CD4-positive, CD25-positive, alpha-beta regulatory T cell (primary cell): ENCODE results near the gene LMAN2. TPM values are rescaled to one million over a fixed set of nuclear protein-coding genes. Genes with fewer than 3 reads are reported as not detected.
"Not testable (repeated sequence)": the region's sequence is repeated elsewhere in the genome, so short reads cannot be mapped to it uniquely, and the experiment has no call there.

ENCODE experiments used
- ATAC-seq, 2 donors: fragments of 150-1000 bp; cut with Tn5 transposase; one replicate each; pipeline ENCODE4 v1.10.0; 2021; ENCODE audit warnings: low read depth in 2 of 2, moderate number of reproducible peaks in 2 of 2, moderate library complexity in 1 of 2
- DNase-seq, 3 donors: peaks; one replicate each; pipeline versions ENCODE4 v3.0.0 to v3.0.0-alpha.2; 2012 to 2022; ENCODE audit warnings: mixed read lengths in 1 of 3
- H3K27ac ChIP-seq: one replicate; pipeline ENCODE4 v1.7.0; 2013; ENCODE audit warnings: mild to moderate bottlenecking, low read length; ENCODE audit not compliant: insufficient read depth, poor library complexity, severe bottlenecking
- H3K27me3 ChIP-seq: one replicate; pipeline ENCODE4 v1.7.0; 2013; ENCODE audit warnings: low read length; ENCODE audit not compliant: control insufficient read depth, insufficient read depth
- H3K36me3 ChIP-seq: one replicate; pipeline ENCODE4 v1.7.0; 2013; ENCODE audit warnings: mild to moderate bottlenecking, low read length, moderate library complexity; ENCODE audit not compliant: control insufficient read depth, insufficient read depth
- H3K4me1 ChIP-seq: 2 replicates; pipeline ENCODE4 v1.7.0; 2013; ENCODE audit warnings: mild to moderate bottlenecking, low read length; ENCODE audit not compliant: insufficient read depth, control insufficient read depth, poor library complexity, severe bottlenecking
- H3K4me3 ChIP-seq: one replicate; pipeline ENCODE4 v1.7.0; 2013; ENCODE audit warnings: low read depth, mild to moderate bottlenecking, low read length, moderate library complexity
- H3K9me3 ChIP-seq, 2 experiments: 1 replicate in 1 of 2; 2 replicates in 1 of 2; pipeline ENCODE4 v1.7.0; 2013; ENCODE audit warnings: low read length in 2 of 2, mild to moderate bottlenecking in 1 of 2, moderate library complexity in 1 of 2; ENCODE audit not compliant: control insufficient read depth in 2 of 2
- H3K27ac Mint-ChIP-seq, 3 donors: one replicate each; pipeline ENCODE4 v1.8.0; 2020 to 2022; ENCODE audit warnings: mild to moderate bottlenecking in 3 of 3, mixed read lengths in 3 of 3, moderate library complexity in 2 of 3
- H3K27me3 Mint-ChIP-seq: one replicate; pipeline ENCODE4 v1.8.0; 2022; ENCODE audit warnings: mild to moderate bottlenecking, mixed read lengths
- H3K36me3 Mint-ChIP-seq: one replicate; pipeline ENCODE4 v1.8.0; 2020; ENCODE audit warnings: mixed read lengths
- H3K4me1 Mint-ChIP-seq, 4 donors: one replicate each; pipeline ENCODE4 v1.8.0; 2020 to 2022; ENCODE audit warnings: mixed read lengths in 4 of 4, mild to moderate bottlenecking in 1 of 4
- H3K4me3 Mint-ChIP-seq, 4 donors: one replicate each; pipeline ENCODE4 v1.8.0; 2020 to 2022; ENCODE audit warnings: mild to moderate bottlenecking in 4 of 4, mixed read lengths in 4 of 4, moderate library complexity in 3 of 4
- H3K9me3 Mint-ChIP-seq, 7 donors: one replicate each; pipeline ENCODE4 v1.8.0; 2020 to 2022; ENCODE audit warnings: mixed read lengths in 7 of 7, mild to moderate bottlenecking in 3 of 7, moderate library complexity in 2 of 7
- polyA plus RNA-seq, 4 donors: library from polyadenylated mRNA; unstranded; fragments of 300-500 nt; fragmentation: Illumina TruSeq; gene quantifications; one replicate each; pipeline ENCODE4 v1.2.3, GENCODE V29; 2021
- total RNA-seq: library from RNA; stranded (reverse); gene quantifications from one replicate; pipeline ENCODE4 v1.2.3, GENCODE V29; 2022

Gene LMAN2
- total and polyA plus RNA-seq, 5 donors from 2014 or later, result 77.9 to 289 (median 237) TPM

DNA sequence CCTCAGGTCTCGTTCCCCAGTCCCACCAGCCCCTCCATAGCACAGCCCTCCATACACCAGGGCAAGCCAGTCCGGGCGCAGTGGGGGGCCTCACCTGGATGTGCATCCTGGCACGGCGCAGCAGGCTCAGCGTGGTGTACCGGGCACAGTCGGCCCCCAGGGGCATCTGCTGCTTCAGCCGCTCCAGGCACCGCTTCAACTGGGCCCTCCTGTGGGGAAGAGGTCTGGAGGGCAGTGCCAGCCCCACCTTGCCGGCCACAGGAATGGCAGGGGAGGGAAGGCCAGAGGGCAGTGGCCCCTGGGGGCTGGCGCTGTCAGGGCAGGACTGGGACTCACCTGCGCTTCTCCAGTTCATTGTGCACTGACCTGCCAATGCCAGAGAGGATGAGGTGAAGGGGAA is 41.1 kb downstream of the LMAN2 start:
- DNase-seq, result no peak
- no peak overlapping the region for H3K4me3 ChIP-seq
- ATAC-seq, result no peak
- H3K27me3 ChIP-seq, result no peaks in the 10 kb centered on the region
- Mint-ChIP-seq H3K4me1 (peaks cover 4 to 61% (median 23%) of the 10 kb centered on the region in 4 donors), H3K36me3 (peaks cover 12% of the 10 kb centered on the region), H3K27ac (no peak overlapping the region), H3K27me3 (no peaks in the 10 kb centered on the region), H3K9me3 (no peaks in the 10 kb centered on the region), H3K4me3 (peak overlapping the region; percentile 83 to 95 (median 92))
- peaks cover 17% of the 10 kb centered on the region for H3K36me3 ChIP-seq
- H3K27ac ChIP-seq, result no peak overlapping the region
- peaks cover 43% of the 10 kb centered on the region for H3K4me1 ChIP-seq
- no peaks in the 10 kb centered on the region for H3K9me3 ChIP-seq

DNA sequence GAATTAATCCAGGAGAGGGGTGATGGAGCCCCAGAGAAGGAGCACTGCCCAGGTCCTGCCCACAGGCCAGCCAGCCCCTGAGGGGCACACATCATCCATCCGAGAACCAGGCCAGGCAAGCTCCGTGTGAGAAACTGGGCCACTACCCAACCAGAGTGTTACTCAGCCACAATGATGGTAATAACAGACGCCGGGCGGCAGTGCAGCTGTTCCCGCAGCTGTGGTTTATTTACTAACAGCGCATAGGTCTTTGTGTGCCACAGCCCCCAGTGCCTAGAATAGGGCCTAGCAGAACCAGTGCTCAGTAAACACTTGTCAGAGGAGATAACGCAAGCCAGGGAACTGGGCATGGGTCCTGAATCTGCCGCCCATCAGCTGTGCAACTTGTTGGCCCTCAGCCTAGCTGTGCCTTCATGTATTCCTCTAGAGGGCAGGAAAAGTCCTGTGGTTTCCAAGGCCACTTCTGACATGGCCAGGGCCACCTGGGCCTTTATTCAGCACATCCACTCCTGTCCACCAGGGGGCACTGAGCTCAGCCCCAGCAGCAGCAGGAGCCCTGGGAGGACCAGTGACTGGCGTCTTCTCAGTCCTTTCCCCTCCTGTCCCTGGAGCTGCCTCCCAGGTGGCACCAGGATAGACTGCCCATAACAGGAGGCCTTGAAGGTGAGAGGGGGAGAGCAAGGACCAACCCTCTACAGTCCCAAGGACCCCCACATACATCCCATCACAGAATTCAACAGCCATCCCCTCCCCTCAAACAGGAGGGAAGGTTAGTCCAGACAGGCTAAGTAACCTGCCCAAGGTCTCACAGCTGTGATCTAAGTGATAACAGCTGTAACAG is 41.9 kb downstream of the LMAN2 start:
- Mint-ChIP-seq H3K4me3 (peak overlapping the region; percentile 68 to 93 (median 84)), H3K4me1 (peaks cover 4 to 69% (median 29%) of the 10 kb centered on the region in 4 donors), H3K27me3 (no peaks in the 10 kb centered on the region), H3K36me3 (peaks cover 12% of the 10 kb centered on the region), H3K9me3 (no peaks in the 10 kb centered on the region), H3K27ac (peak overlapping the region in 1 of 3 donors; percentile 15)
- ATAC-seq, result peak; percentile 23 to 32
- Histone ChIP-seq H3K27me3 (no peaks in the 10 kb centered on the region), H3K9me3 (no peaks in the 10 kb centered on the region), H3K27ac (no peak overlapping the region), H3K4me3 (no peak overlapping the region), H3K36me3 (peaks cover 17% of the 10 kb centered on the region), H3K4me1 (peaks cover 51% of the 10 kb centered on the region)
- DNase-seq, result peak; percentile 64 to 83 (median 72)

DNA sequence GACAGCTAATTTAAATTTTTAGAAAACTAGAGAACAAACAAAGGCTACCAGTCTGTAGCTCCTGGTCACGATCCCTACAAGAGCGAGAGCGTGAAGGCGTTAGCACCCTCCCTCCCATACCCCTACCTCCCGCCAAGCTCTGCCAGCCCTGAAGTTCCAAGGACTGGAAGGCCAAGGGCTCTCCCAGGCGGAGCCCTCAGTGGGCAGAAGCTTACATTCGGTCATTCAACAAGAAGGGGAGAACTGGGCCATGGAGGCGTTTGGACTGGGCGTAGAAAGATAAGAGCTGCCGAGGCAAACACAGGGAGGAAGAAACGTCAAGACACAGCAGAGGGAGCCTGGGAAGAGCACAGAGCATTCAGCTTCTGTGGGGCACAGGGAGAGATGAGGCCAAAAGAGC is 42.7 kb downstream of the LMAN2 start:
- Mint-ChIP-seq H3K9me3 (no peaks in the 10 kb centered on the region), H3K27me3 (no peaks in the 10 kb centered on the region), H3K4me3 (peak overlapping the region in 3 of 4 donors; percentile 27 to 88 (median 43)), H3K4me1 (peaks cover 4 to 76% (median 35%) of the 10 kb centered on the region in 4 donors), H3K36me3 (peaks cover 12% of the 10 kb centered on the region), H3K27ac (no peak overlapping the region)
- Histone ChIP-seq H3K9me3 (no peaks in the 10 kb centered on the region), H3K4me1 (peaks cover 58% of the 10 kb centered on the region), H3K4me3 (no peak overlapping the region), H3K27me3 (no peaks in the 10 kb centered on the region), H3K27ac (no peak overlapping the region), H3K36me3 (peaks cover 17% of the 10 kb centered on the region)
- no peak for DNase-seq
- no peak for ATAC-seq

DNA sequence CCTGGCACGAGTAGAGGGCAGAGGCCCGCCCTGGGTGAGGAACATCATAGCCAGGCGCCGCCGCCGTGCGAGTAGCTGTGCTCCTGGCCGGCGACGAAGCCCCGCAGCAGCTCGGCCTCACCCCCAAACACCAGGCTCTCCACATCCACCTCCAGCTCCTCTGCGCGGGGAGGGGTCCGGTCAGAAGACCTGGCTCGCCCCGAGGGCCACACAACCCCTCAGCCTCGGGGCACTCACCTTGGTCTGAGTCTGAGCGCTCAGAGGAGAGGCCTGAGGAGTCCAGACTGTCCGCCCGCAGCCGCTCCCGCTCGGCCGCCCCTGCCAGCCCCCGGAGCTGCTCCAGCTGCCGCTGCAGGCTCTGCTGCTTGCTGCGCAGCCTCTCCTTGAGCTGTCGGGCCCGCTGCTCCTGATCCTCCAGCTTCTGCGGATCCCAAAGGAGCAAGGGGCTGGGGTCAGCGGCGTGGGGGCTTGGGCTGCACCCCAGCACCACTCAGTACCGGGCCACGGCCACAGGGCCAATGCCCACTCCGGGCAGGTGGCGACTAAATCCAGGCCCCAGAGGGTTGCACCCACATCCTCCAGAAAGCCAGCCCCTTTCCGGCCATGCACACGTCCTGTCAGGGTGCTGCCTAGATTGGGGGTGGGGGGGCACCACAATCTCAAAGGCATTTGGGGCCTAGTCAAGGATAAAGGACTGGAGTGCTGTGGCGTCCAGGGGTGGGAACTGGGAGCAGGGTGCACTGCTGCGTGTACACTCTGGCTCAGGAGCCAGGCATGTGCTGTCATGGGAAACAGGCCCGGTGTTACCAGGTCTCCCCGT is 43.7 kb downstream of the LMAN2 start:
- no peaks in the 10 kb centered on the region for H3K9me3 ChIP-seq
- no peak overlapping the region for H3K27ac ChIP-seq
- peaks cover 17% of the 10 kb centered on the region for H3K36me3 ChIP-seq
- ATAC-seq, result no peak
- no peak overlapping the region for H3K4me3 Mint-ChIP-seq
- no peak overlapping the region for H3K27ac Mint-ChIP-seq
- no peaks in the 10 kb centered on the region for H3K27me3 Mint-ChIP-seq
- no peak overlapping the region for H3K4me3 ChIP-seq
- peaks cover 4 to 71% (median 34%) of the 10 kb centered on the region in 4 donors for H3K4me1 Mint-ChIP-seq
- H3K9me3 Mint-ChIP-seq, result no peaks in the 10 kb centered on the region
- no peak for DNase-seq
- no peaks in the 10 kb centered on the region for H3K27me3 ChIP-seq
- H3K36me3 Mint-ChIP-seq, result peaks cover 12% of the 10 kb centered on the region
- H3K4me1 ChIP-seq, result peaks cover 60% of the 10 kb centered on the region

DNA sequence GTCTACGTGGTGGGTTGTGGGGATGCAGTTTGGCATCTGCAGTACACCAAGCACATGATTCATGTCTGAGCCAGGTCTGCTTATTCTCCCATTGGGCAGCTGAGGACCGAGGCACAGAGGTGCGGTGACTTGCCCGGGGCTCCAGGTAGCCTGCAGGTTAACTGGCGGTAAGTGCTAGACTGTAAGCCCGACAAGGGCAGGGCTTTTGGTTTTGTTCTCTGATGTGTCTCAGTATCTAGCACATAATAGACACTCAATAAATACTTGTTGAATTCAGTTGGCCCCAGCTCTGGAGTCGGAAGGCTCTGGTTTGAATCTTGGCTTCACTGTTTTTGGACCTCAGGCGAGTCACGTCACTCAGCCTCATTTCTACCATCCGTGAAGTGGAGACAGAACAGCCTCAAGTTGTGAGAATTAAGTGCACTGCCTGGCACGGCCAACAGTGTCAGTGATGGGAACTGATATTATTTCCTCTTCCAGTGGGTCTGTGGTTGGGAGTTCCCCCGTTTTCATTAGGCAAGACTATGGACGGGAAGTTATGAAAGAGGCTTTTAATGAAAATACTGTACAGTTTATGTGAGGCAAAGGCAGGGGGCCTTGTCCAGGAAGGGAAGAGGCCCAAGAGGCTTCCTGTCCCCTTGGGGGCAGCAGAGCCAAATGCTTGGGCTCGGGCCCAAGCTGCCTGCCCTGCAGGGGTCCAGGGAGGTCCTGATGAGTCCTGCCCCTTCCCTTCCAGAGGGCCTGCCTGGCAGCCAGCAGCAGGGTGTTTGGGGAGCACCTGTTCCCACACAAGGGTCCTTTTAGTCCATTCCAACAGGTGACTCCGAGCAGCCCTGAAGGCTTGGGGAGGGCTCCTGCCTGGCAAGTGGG is 44.6 kb downstream of the LMAN2 start:
- Mint-ChIP-seq H3K27ac (peak overlapping the region in 1 of 3 donors; percentile 5), H3K36me3 (peaks cover 12% of the 10 kb centered on the region), H3K4me1 (peaks cover 4 to 73% (median 41%) of the 10 kb centered on the region in 4 donors), H3K4me3 (peak overlapping the region; percentile 52 to 96 (median 74)), H3K27me3 (peaks cover 4% of the 10 kb centered on the region), H3K9me3 (no peaks in the 10 kb centered on the region)
- Histone ChIP-seq H3K4me1 (peaks cover 62% of the 10 kb centered on the region), H3K4me3 (no peak overlapping the region), H3K27me3 (no peaks in the 10 kb centered on the region), H3K9me3 (no peaks in the 10 kb centered on the region), H3K36me3 (peaks cover 17% of the 10 kb centered on the region), H3K27ac (no peak overlapping the region)
- ATAC-seq (no peak), DNase-seq (no peak)

DNA sequence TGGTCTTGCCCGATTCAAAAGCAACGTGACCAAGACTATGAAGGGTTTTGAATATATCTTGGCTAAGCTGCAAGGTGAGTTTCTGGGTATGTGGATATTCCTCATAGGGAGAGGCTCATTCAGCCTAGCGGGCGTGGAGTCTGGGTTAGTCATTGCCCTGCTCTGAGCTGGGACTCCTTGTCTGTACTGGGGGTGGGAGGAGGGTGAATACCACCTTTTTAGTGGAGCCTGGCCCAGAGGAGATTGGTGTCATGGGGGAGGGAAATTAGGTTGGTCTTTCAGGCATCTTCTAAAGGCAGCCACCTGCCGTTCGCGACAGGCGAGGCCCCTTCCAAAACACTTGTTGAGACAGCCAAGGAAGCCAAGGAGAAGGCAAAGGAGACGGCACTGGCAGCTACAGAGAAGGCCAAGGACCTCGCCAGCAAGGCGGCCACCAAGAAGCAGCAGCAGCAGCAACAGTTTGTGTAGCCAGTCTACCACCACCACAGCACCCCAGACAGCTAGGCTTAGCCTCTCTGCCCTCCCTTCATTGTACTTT is 45.3 kb downstream of the LMAN2 start:
- not testable (repeated sequence) for H3K27me3 ChIP-seq, H3K27me3 Mint-ChIP-seq, H3K9me3 Mint-ChIP-seq, H3K27ac ChIP-seq, H3K4me3 ChIP-seq, ATAC-seq, H3K9me3 ChIP-seq, DNase-seq
- peak overlapping the region in 1 of 3 donors; percentile 31 for H3K27ac Mint-ChIP-seq
- H3K36me3 ChIP-seq, result peaks cover 17% of the 10 kb centered on the region
- H3K4me1 Mint-ChIP-seq, result peaks cover 4 to 75% (median 47%) of the 10 kb centered on the region in 4 donors
- peaks cover 12% of the 10 kb centered on the region for H3K36me3 Mint-ChIP-seq
- peaks cover 62% of the 10 kb centered on the region for H3K4me1 ChIP-seq
- H3K4me3 Mint-ChIP-seq, result peak overlapping the region; percentile 79 to 96 (median 93)
